BLaER1 treated with 17β-estradiol and CSF1 and Interleukin-3, amounts not matched to agents 10 nM and 100 nM (cell line): Measurements from ENCODE around the gene PROSER2.

Experiments
- H3K27ac ChIP-seq, 11 experiments: shearing (Covaris generic); formaldehyde crosslinking; 2 replicates each; pipeline ENCODE4 v1.8.1; 2022
- H3K27me3 ChIP-seq, 11 experiments: shearing (Covaris generic); formaldehyde crosslinking; 2 replicates each; pipeline ENCODE4 v1.8.1; 2022
- H3K36me3 ChIP-seq, 11 experiments: shearing (Covaris generic); formaldehyde crosslinking; 2 replicates each; pipeline ENCODE4 v1.8.1; 2022
- H3K4me1 ChIP-seq, 10 experiments: shearing (Covaris generic); formaldehyde crosslinking; 2 replicates each; pipeline ENCODE4 v1.8.1; 2022
- H3K4me2 ChIP-seq, 11 experiments: shearing (Covaris generic); formaldehyde crosslinking; 2 replicates each; pipeline ENCODE4 v1.8.1; 2022
- H3K4me3 ChIP-seq, 10 experiments: shearing (Covaris generic); formaldehyde crosslinking; 2 replicates each; pipeline ENCODE4 v1.8.1; 2022
- H3K9ac ChIP-seq, 11 experiments: shearing (Covaris generic); formaldehyde crosslinking; 2 replicates each; pipeline ENCODE4 v1.8.1; 2022
- H3K9me3 ChIP-seq, 11 experiments: shearing (Covaris generic); formaldehyde crosslinking; replicated peaks in 1 of 11; 2 replicates each; pipeline ENCODE4 v1.8.1; 2022
- H4K20me1 ChIP-seq, 11 experiments: shearing (Covaris generic); formaldehyde crosslinking; 2 replicates each; pipeline ENCODE4 v1.8.1; 2022
- Cebpa-rat ChIP-seq, 11 experiments: shearing (Covaris generic); IDR thresholded peaks; 2 replicates each; pipeline ENCODE4 v1.8.1; 2022

The PROSER2 gene

DNA sequence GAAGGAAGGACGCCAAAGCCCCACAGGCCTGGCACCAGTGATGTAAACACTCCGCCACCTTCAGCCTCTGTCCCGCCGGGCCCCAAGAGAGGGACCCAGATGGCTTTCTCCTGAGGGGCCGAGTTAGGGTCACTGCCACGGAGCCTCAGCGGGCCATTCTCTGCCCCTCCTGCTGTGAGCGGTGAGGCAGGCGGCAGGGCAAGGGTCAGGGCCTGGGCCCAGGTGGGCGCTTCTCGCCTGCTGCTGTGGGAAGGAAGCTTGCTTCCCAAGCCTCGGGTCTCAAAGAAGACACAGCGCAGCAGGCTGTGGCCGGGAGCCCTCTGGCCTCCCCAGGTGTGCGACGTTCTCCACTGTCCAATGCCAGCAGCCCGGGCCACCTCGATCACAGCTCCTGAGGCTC lies 84.8 kb downstream of the PROSER2 start:
- Histone ChIP-seq H3K27ac (no peak overlapping the region), H3K4me3 (no peak overlapping the region), H3K9ac (no peak overlapping the region; a peak in 1 of 22 replicates), H3K36me3 (no peaks in the 10 kb centered on the region), H3K4me1 (peaks cover 8 to 27% (median 20%) of the 10 kb centered on the region in 10 experiments; a peak in 18 of 20 replicates), H3K27me3 (0 out of 22 replicates have a peak, but pooled peaks cover 0 to 6% (median 0%) of the 10 kb centered on the region in 11 experiments), H4K20me1 (no peaks in the 10 kb centered on the region; a peak in 2 of 22 replicates), H3K9me3 (no peaks in the 10 kb centered on the region), H3K4me2 (peak overlapping the region in 7 of 11 experiments; percentile 2 to 53 (median 46); a peak in 12 of 22 replicates)
- TF ChIP-seq Cebpa-rat (IDR thresholded peaks at IDR 0.05), result no peak

DNA sequence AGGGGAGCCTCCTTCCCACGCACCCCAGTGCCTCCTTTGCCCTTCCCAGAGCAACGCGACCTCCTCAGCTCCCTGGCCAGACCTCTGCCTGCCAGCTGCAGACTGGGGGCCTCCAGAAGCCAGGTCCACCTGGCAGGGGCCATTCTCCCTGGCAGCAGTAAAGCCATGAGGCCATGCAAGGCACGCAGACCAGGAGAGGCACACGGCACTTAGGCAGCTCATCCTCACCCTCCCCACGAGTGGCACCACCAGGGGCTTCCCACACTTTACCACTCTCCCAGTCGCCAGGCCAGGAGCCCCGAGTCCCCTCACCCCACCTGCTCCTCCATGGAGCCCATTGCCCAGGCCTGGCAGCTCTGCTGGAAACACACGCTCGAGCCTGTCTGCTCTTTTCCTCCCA lies 85.4 kb downstream of the PROSER2 start:
- TF ChIP-seq Cebpa-rat (IDR thresholded peaks at IDR 0.05), result no peak
- no peak overlapping the region; a peak in 1 of 22 replicates for H3K9ac ChIP-seq
- H3K4me3 ChIP-seq, result no peak overlapping the region
- H3K27me3 ChIP-seq, result 0 out of 22 replicates have a peak, but pooled peaks cover 0 to 6% (median 0%) of the 10 kb centered on the region in 11 experiments
- peaks cover 8 to 27% (median 20%) of the 10 kb centered on the region in 10 experiments; a peak in 18 of 20 replicates for H3K4me1 ChIP-seq
- no peak overlapping the region for H3K27ac ChIP-seq
- no peaks in the 10 kb centered on the region; a peak in 2 of 22 replicates for H4K20me1 ChIP-seq
- H3K9me3 ChIP-seq, result no peaks in the 10 kb centered on the region
- peak overlapping the region in 6 of 11 experiments; percentile 2 to 53 (median 42); a peak in 7 of 22 replicates for H3K4me2 ChIP-seq
- no peaks in the 10 kb centered on the region for H3K36me3 ChIP-seq

DNA sequence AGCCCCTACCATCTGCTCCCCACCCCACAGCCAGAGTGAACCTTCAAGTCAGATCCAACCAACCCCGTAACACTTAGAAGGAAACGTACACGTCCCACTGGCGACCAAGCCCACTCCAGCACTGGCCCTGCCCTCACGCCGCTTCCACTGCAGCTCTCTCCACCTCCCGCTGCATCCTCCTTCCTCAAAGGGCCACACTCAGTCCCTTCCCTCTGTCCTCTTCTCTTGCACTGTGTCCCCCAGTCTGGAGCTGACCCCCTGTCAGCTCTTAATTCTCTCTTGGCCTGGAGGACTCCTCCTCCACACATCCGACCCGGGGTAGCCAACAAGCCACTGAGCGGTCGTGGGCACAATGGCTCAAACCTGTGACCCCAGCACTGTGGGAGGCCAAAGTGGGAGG lies 85.8 kb downstream of the PROSER2 start:
- no peak overlapping the region for H3K27ac ChIP-seq
- H3K4me2 ChIP-seq, result no peak overlapping the region
- no peaks in the 10 kb centered on the region; a peak in 2 of 22 replicates for H4K20me1 ChIP-seq
- no peak overlapping the region for H3K4me3 ChIP-seq
- 0 out of 22 replicates have a peak, but pooled peaks cover 0 to 6% (median 0%) of the 10 kb centered on the region in 11 experiments for H3K27me3 ChIP-seq
- H3K36me3 ChIP-seq, result no peaks in the 10 kb centered on the region
- TF ChIP-seq Cebpa-rat (IDR thresholded peaks at IDR 0.05), result no peak
- H3K4me1 ChIP-seq, result peaks cover 8 to 27% (median 20%) of the 10 kb centered on the region in 10 experiments; a peak in 18 of 20 replicates
- no peaks in the 10 kb centered on the region for H3K9me3 ChIP-seq
- H3K9ac ChIP-seq, result no peak overlapping the region

DNA sequence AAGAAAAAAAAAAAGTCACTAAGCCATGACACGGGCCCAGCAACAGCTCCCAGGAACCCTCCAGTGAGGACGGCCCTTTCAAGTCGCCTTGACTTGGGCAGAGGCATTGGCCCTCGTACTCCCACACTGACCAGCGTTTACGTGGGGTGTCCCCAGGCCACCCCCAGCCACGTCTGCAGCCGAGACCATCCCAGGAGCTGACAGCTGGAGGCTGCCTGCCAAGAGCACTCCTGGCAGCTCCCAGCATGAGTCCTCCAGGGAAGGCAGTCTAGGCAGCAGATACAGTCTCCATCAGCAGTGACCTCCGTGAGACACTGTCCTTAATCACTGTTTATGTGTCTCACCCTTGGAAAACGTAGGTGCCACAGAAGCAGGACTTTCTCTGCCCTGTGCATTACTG lies 86.5 kb downstream of the PROSER2 start:
- no peak overlapping the region for H3K27ac ChIP-seq
- H3K4me2 ChIP-seq, result no peak overlapping the region
- H3K9ac ChIP-seq, result no peak overlapping the region
- no peak for TF ChIP-seq Cebpa-rat (IDR thresholded peaks at IDR 0.05)
- H3K4me3 ChIP-seq, result no peak overlapping the region
- no peaks in the 10 kb centered on the region; a peak in 2 of 22 replicates for H4K20me1 ChIP-seq
- H3K36me3 ChIP-seq, result no peaks in the 10 kb centered on the region
- peaks cover 8 to 27% (median 20%) of the 10 kb centered on the region in 10 experiments; a peak in 18 of 20 replicates for H3K4me1 ChIP-seq
- H3K27me3 ChIP-seq, result 0 out of 22 replicates have a peak, but pooled peaks cover 0 to 6% (median 0%) of the 10 kb centered on the region in 11 experiments
- no peaks in the 10 kb centered on the region for H3K9me3 ChIP-seq

DNA sequence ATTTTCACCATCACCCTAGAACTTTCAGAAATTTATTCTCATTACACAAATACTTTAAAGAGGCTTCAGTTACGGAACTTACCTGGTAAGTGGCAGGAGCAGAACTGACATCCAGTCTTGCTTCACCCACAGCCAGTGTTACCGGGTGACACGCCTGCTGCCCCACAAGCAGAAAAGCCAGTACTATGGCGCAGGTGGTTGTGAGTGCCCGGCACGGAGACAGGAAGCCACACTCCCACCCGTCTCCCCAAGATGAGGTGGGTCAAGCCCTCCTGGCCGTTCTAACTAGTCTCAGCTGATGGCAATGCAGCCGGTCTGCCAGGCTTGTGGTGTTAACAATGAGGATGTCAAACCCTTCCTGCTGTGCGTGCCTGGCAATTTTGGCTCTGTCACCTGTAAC lies 86.9 kb downstream of the PROSER2 start:
- no peaks in the 10 kb centered on the region for H3K36me3 ChIP-seq
- no peaks in the 10 kb centered on the region; a peak in 2 of 22 replicates for H4K20me1 ChIP-seq
- H3K27me3 ChIP-seq, result 0 out of 22 replicates have a peak, but pooled peaks cover 0 to 6% (median 0%) of the 10 kb centered on the region in 11 experiments
- peaks cover 8 to 27% (median 20%) of the 10 kb centered on the region in 10 experiments; a peak in 18 of 20 replicates for H3K4me1 ChIP-seq
- H3K9ac ChIP-seq, result no peak overlapping the region
- H3K27ac ChIP-seq, result no peak overlapping the region
- H3K9me3 ChIP-seq, result no peaks in the 10 kb centered on the region
- no peak overlapping the region for H3K4me3 ChIP-seq
- no peak for TF ChIP-seq Cebpa-rat (IDR thresholded peaks at IDR 0.05)
- no peak overlapping the region for H3K4me2 ChIP-seq

DNA sequence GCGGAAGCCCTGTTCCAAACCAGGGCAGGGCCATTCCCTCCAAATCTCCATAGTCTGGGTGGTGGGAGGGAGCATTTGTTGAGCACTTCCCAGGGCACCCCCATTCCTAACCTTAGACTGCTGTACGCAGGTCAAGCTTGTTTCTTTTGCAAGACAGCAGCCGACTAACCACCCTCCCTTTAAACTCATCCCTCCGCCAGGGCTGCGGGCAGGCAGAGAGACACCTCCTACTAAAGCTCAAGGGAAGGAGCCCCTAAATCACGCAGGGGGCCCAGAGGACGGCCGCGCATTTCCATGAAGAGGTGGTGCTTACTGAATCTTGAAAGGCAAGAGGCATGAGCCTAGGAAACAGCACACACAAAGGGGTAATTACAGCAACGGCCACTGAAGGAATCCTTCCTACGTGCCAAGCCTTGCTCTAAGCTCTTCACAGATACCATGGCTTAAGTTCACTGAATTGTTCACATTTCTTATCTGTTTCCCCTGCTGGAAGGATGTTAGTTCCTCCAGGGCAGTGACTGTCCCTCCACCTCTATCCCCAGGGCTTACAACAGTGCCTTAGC lies 90.0 kb downstream of the PROSER2 start:
- H3K4me3 ChIP-seq, result no peak overlapping the region
- H3K4me2 ChIP-seq, result no peak overlapping the region
- H3K9ac ChIP-seq, result no peak overlapping the region

DNA sequence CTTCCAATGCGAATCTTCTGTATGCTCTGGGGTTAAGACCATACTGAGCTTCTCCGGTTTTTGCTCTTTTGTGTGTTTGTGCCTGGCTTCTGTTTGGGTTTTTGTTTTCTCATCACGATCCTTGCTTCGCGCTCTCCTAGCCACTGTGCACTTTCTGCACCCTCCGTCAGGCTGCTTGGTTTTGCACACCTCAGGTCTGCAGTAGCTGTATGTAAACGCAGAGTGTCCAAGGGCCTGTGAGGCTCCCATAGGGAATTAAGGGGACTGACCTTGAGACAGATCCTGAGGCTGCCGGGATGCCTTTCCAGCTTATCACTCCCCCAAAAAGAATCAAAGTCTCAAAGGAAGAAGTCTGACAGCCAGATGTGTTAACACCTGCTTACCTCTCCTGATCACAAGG lies 95.2 kb downstream of the PROSER2 start:
- no peak overlapping the region for H3K4me3 ChIP-seq
- H3K4me2 ChIP-seq, result no peak overlapping the region
- no peak for TF ChIP-seq Cebpa-rat (IDR thresholded peaks at IDR 0.05)
- no peak overlapping the region for H3K27ac ChIP-seq
- peaks cover 35 to 51% (median 45%) of the 10 kb centered on the region in 11 experiments for H3K36me3 ChIP-seq
- H4K20me1 ChIP-seq, result peaks cover 0 to 6% (median 0%) of the 10 kb centered on the region in 11 experiments; a peak in 2 of 22 replicates
- peaks cover 0 to 12% (median 6%) of the 10 kb centered on the region in 10 experiments; a peak in 10 of 20 replicates for H3K4me1 ChIP-seq
- no peaks in the 10 kb centered on the region for H3K27me3 ChIP-seq
- no peak overlapping the region for H3K9ac ChIP-seq
- H3K9me3 ChIP-seq, result no peaks in the 10 kb centered on the region

More for the DNA sequence above, 90.0 kb downstream of the PROSER2 start:
- Histone ChIP-seq H3K27ac (no peak overlapping the region), H3K4me1 (peaks cover 0 to 4% (median 3%) of the 10 kb centered on the region in 10 experiments; a peak in 9 of 20 replicates), H4K20me1 (no peaks in the 10 kb centered on the region; a peak in 3 of 22 replicates), H3K36me3 (no peaks in the 10 kb centered on the region; a peak in 1 of 22 replicates), H3K27me3 (no peaks in the 10 kb centered on the region), H3K9me3 (no peaks in the 10 kb centered on the region)
- TF ChIP-seq Cebpa-rat (IDR thresholded peaks at IDR 0.05), result no peak

DNA sequence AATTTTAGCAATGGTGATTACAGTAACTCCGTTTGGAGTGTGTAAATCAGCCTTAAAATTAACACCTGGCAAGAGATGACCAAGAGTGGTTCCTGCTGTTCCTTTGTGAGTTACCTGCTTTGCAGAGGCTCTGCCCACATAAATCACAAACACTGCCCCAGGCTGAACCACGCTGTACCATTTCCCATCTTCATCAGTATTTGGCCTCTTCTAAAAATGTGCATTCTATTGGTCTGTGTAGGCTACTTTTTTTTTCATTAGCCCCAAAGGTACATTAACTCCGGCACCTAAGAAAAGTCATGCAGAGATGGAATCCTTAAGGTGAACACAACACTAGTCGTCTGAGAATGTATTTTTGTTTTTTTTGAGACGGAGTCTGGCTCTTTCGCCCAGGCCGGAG lies 96.1 kb downstream of the PROSER2 start:
- Histone ChIP-seq H3K27me3 (no peaks in the 10 kb centered on the region), H3K36me3 (peaks cover 43 to 60% (median 52%) of the 10 kb centered on the region in 11 experiments), H3K9me3 (no peaks in the 10 kb centered on the region), H4K20me1 (peaks cover 0 to 6% (median 0%) of the 10 kb centered on the region in 11 experiments; a peak in 2 of 22 replicates), H3K4me2 (no peak overlapping the region), H3K9ac (no peak overlapping the region), H3K4me1 (peaks cover 0 to 12% (median 6%) of the 10 kb centered on the region in 10 experiments; a peak in 10 of 20 replicates), H3K27ac (no peak overlapping the region), H3K4me3 (no peak overlapping the region)
- no peak for TF ChIP-seq Cebpa-rat (IDR thresholded peaks at IDR 0.05)
